GM12878 (cell line): ENCODE data around the gene CATSPER3. TPM values are rescaled to one million over a fixed set of nuclear protein-coding genes. Genes with fewer than 3 reads are reported as not detected.

Source experiments
- ATAC-seq: fragments of 200-7000 bp; cut with Tn5 transposase; 3 replicates; pipeline ENCODE4 v1.9.1; 2020; ENCODE audit warnings: mild to moderate bottlenecking, moderate library complexity
- BruUV-seq: library from RNA; stranded (reverse); fragments of 400-500 nt; replicated peaks from 2 replicates; lab custom pipeline; 2021; lab: Mats Ljungman, UMichigan
- CTCF ChIA-PET: fragments of 300-600 bp; sonication (Branson Sonifier 250); formaldehyde crosslinking; extraction: SDS; loops from one replicate; lab custom pipeline; 2021; ENCODE audit warnings: inconsistent platforms; lab: Yijun Ruan, JAX
- POLR2A ChIA-PET: fragments of 350-600 bp; formaldehyde crosslinking; extraction: SDS; loops from one replicate; lab custom pipeline; 2021; ENCODE audit warnings: inconsistent platforms; lab: Charles Lee
- RAD21 ChIA-PET: fragments of 300-600 bp; sonication (Branson Sonifier 250); formaldehyde crosslinking; loops from one replicate; lab custom pipeline; 2023; ENCODE audit warnings: antibody characterized with exemption; ENCODE audit not compliant: unreplicated experiment; lab: Charles Lee
- SMC1A ChIA-PET: fragments of 300-600 bp; sonication (Branson Sonifier 250); formaldehyde crosslinking; loops from one replicate; lab custom pipeline; 2023; ENCODE audit not compliant: unreplicated experiment, uncharacterized antibody; lab: Charles Lee
- DNase-seq: peaks from one replicate; pipeline ENCODE4 v3.0.0-alpha.2; 2011; ENCODE audit warnings: low read depth, low spot score
- FAIRE-seq: peaks from 3 replicates; lab custom pipeline; 2011; peaks lifted over from hg19 to GRCh38; lab: Jason Lieb, UNC
- H2AFZ ChIP-seq: 2 replicates; pipeline ENCODE4 v1.6.0; 2011; ENCODE audit warnings: low read depth, low read length, control low read depth; ENCODE audit not compliant: control insufficient read depth
- H3K27ac ChIP-seq: 2 replicates; pipeline ENCODE4 v1.5.1; 2011; ENCODE audit warnings: control low read depth; ENCODE audit not compliant: control insufficient read depth, insufficient read depth
- H3K27me3 ChIP-seq, 2 experiments: replicated peaks in 1 of 2; 2 replicates each; pipeline versions ENCODE4 v1.6.0 to v1.6.1; 2011; ENCODE audit warnings: low read length in 1 of 2; ENCODE audit not compliant: control insufficient read depth in 2 of 2, insufficient read depth in 2 of 2
- H3K36me3 ChIP-seq, 2 experiments: 2 replicates each; pipeline ENCODE4 v1.5.1; 2011; ENCODE audit warnings: low read length in 1 of 2; ENCODE audit not compliant: control insufficient read depth in 2 of 2, insufficient read depth in 2 of 2
- H3K4me1 ChIP-seq: 2 replicates; pipeline ENCODE4 v1.6.1; 2011; ENCODE audit warnings: mild to moderate bottlenecking, low read length, moderate library complexity, mixed read lengths; ENCODE audit not compliant: control insufficient read depth, insufficient read depth
- H3K4me2 ChIP-seq: 2 replicates; pipeline ENCODE4 v1.6.0; 2011; ENCODE audit warnings: control low read depth; ENCODE audit not compliant: control insufficient read depth, insufficient read depth
- H3K4me3 ChIP-seq: fragments of 200-600 bp; sonication (generic); 2 replicates; pipeline ENCODE4 v1.5.1; 2016
- H3K79me2 ChIP-seq: 2 replicates; pipeline ENCODE4 v1.6.0; 2011; ENCODE audit warnings: low read length; ENCODE audit not compliant: control insufficient read depth, insufficient read depth
- H3K9ac ChIP-seq: 2 replicates; pipeline ENCODE4 v1.8.0; 2011; ENCODE audit warnings: low read length, control low read depth, mixed read lengths; ENCODE audit not compliant: control insufficient read depth, insufficient read depth
- H3K9me3 ChIP-seq: replicated peaks from 3 replicates; pipeline ENCODE4 v1.5.1; 2011; ENCODE audit warnings: mild to moderate bottlenecking, low read length; ENCODE audit not compliant: control insufficient read depth, insufficient read depth
- H4K20me1 ChIP-seq: 2 replicates; pipeline ENCODE4 v1.6.0; 2011; ENCODE audit not compliant: control insufficient read depth, insufficient read depth
- ASH2L ChIP-seq: fragments of 300-600, 200-600 bp; sonication (generic); IDR thresholded peaks from 2 replicates; pipeline ENCODE4 v1.6.1; 2017; ENCODE audit warnings: low read depth, mild to moderate bottlenecking, borderline replicate concordance
- ATF7 ChIP-seq: fragments of 450-650 bp; IDR thresholded peaks from 2 replicates; pipeline ENCODE4 v1.6.1; 2016; ENCODE audit warnings: low read depth, mild to moderate bottlenecking
- CBFB ChIP-seq: IDR thresholded peaks from 2 replicates; pipeline ENCODE4 v1.6.1; 2016; ENCODE audit warnings: antibody characterized with exemption, low read depth
- CREB1 ChIP-seq: IDR thresholded peaks from 2 replicates; pipeline ENCODE4 v1.6.1; 2012; ENCODE audit warnings: low read depth, mild to moderate bottlenecking, inconsistent platforms
- E4F1 ChIP-seq: fragments of 450-650 bp; IDR thresholded peaks from 2 replicates; pipeline ENCODE4 v1.6.1; 2018; ENCODE audit warnings: borderline replicate concordance, mild to moderate bottlenecking; ENCODE audit not compliant: partially characterized antibody
- IRF5 ChIP-seq: fragments of 450-650 bp; IDR thresholded peaks from 2 replicates; pipeline ENCODE4 v1.6.1; 2017; ENCODE audit warnings: borderline replicate concordance
- LARP7 ChIP-seq: fragments of 450-650 bp; IDR thresholded peaks from 2 replicates; pipeline ENCODE4 v1.6.1; 2017; ENCODE audit warnings: mild to moderate bottlenecking
- RAD51 ChIP-seq: fragments of 450-650 bp; IDR thresholded peaks from 2 replicates; pipeline ENCODE4 v1.6.1; 2016; ENCODE audit warnings: moderate library complexity, mild to moderate bottlenecking, inconsistent platforms
- RELA ChIP-seq: fragments of 450-650 bp; IDR thresholded peaks from 2 replicates; pipeline ENCODE4 v1.8.0; 2014; ENCODE audit warnings: borderline replicate concordance; ENCODE audit not compliant: partially characterized antibody
- RFX5 ChIP-seq: IDR thresholded peaks from 2 replicates; pipeline ENCODE4 v1.6.1; 2011; ENCODE audit warnings: low read depth, low read length, improper control_type of control experiment
- SMAD5 ChIP-seq: IDR thresholded peaks from 2 replicates; pipeline ENCODE4 v1.6.1; 2016; ENCODE audit warnings: antibody characterized with exemption, low read depth
- SUZ12 ChIP-seq: fragments of 200-600 bp; sonication (generic); IDR thresholded peaks from one replicate; pipeline ENCODE4 v1.6.1; 2018; ENCODE audit warnings: antibody characterized with exemption, mild to moderate bottlenecking; ENCODE audit not compliant: unreplicated experiment
- TCF12 ChIP-seq: IDR thresholded peaks from 2 replicates; pipeline ENCODE4 v1.6.1; 2011; ENCODE audit warnings: low read depth, mild to moderate bottlenecking, low read length
- YBX1 ChIP-seq: fragments of 450-650 bp; IDR thresholded peaks from 2 replicates; pipeline ENCODE4 v1.6.1; 2016; ENCODE audit warnings: antibody characterized with exemption
- ZNF384 ChIP-seq: IDR thresholded peaks from 2 replicates; pipeline ENCODE4 v1.6.1; 2012; ENCODE audit warnings: low read depth, mild to moderate bottlenecking, low read length, improper control_type of control experiment, borderline replicate concordance
- WGBS: methylation state at CpG from one replicate; pipeline ENCODE4 v1.1.6; 2016; ENCODE audit warnings: low lambda C conversion rate; ENCODE audit not compliant: insufficient replicate concordance, insufficient coverage; ENCODE audit errors: missing lambda C conversion rate; 5-methylcytosine and 5-hydroxymethylcytosine counted together
- in situ Hi-C: fragments of 300-500 bp; cut with MboI; formaldehyde crosslinking; loops from 9 replicates; pipeline ENCODE4 v1.14.3; 2018; ENCODE audit warnings: mixed read lengths
- intact Hi-C: fragments of 100-400 bp; cut with micrococcal nuclease; formaldehyde crosslinking; loops from one replicate; pipeline ENCODE4 v1.14.2; 2022; ENCODE audit not compliant: unreplicated experiment
- polyA plus RNA-seq, 11 experiments: library from polyadenylated mRNA; depleted of rRNA in 4 of 11; unstranded in 6 of 11; stranded (reverse) in 5 of 11; fragments of >200 nt; fragmentation: Nextera tagmentation in 4 of 11; fragmentation: Illumina TruSeq in 1 of 11; extraction: Ambion mirVana in 4 of 11; extraction: Trizol in 1 of 11; gene quantifications; 1 replicate in 1 of 11; 2 replicates in 10 of 11; pipeline versions ENCODE4 v1.2.1 to v1.2.3, GENCODE V29; 2011 to 2016; ENCODE audit warnings: inconsistent platforms in 2 of 11, missing spikeins in 2 of 11, low read depth in 1 of 11
- total RNA-seq, 4 experiments: library from RNA; depleted of rRNA in 3 of 4; stranded (reverse); fragments of >200 nt in 3 of 4; fragmentation: Illumina TruSeq in 1 of 4; extraction: Trizol in 1 of 4; gene quantifications; 2 replicates each; pipeline versions ENCODE4 v1.2.1 to v1.2.3, GENCODE V29; 2013 to 2021
- TF ChIP-seq, protein P1 (sequence below): IDR thresholded peaks from 2 replicates; pipeline ENCODE4 v1.6.1; 2011; ENCODE audit warnings: low read depth, low read length, improper control_type of control experiment, borderline replicate concordance

The CATSPER3 gene
- total and polyA plus RNA-seq, 10 of the 15 experiments (the other 5 are each of a cell fraction or from before 2014, with no cell fraction given) = 0.06 to 0.38 (median 0.13) TPM; not detected in 4

DNA sequence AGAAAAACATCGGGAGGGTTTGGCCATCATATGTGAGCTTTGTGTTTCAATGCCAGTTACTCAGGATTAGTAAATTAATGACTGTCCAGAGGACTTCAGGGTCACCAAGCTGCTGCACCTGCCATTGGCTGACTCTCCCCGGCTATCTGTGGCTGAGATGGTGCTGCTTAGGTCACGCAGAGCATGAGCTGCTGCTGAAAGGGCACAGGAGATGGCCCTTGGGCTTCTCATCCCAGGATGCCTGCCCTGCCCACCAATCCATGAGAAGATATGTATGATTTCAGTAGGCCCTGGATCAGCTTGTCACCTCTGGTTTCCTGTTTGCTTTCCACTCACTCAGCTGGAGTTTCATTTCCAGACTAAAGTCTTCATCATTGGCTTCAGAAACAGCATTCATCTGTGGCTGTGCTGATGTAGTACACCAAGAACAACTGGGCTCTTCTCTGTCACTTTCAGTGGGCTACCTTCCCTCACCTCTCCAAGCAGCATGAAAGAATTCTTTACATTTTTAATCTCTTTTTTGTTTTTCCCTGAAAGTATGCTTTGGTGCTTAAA lies 2.4 kb upstream of the CATSPER3 start (continued):
- TF ChIP-seq E4F1 = no peak
- TF ChIP-seq RAD51 = no peak
- no peak for TF ChIP-seq ATF7
- TF ChIP-seq, protein P1, sequence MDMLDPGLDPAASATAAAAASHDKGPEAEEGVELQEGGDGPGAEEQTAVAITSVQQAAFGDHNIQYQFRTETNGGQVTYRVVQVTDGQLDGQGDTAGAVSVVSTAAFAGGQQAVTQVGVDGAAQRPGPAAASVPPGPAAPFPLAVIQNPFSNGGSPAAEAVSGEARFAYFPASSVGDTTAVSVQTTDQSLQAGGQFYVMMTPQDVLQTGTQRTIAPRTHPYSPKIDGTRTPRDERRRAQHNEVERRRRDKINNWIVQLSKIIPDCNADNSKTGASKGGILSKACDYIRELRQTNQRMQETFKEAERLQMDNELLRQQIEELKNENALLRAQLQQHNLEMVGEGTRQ = no peak
- TF ChIP-seq, all 136 proteins: peak for 0

DNA sequence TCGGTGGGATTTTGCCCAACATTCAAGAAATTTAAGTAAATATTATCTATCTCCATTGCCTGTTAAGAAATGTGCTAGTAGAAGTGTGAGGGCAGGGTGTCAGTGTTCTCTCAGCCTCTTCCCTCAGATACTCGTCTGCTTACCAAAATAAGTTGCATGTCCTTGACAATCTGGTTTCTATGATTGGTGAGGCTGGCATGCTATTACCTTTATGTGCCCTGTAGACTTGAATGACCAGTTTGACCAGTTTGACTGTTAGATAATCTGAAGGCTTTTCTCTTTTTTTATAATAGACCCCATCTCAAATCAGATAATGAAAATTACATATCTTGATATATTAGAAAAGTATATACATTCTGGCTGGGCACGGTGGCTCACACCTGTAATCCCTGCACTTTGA lies 348 bp downstream of the CATSPER3 start:
- Histone ChIP-seq H3K4me3 (no peak overlapping the region), H3K4me2 (no peak overlapping the region), H3K9ac (no peak overlapping the region), H3K4me1 (no peaks in the 10 kb centered on the region), H3K9me3 (no peaks in the 10 kb centered on the region), H4K20me1 (no peaks in the 10 kb centered on the region), H3K36me3 (no peaks in the 10 kb centered on the region), H3K27ac (no peak overlapping the region), H3K79me2 (no peaks in the 10 kb centered on the region), H2AFZ (no peak overlapping the region), H3K27me3 (no peaks in the 10 kb centered on the region)
- FAIRE-seq = no peak
- no peak for DNase-seq
- RAD21 ChIA-PET = no interaction called here
- BruUV-seq = no TSS peak
- WGBS = 97% methylated on average over 3 of the region's 3 CpGs
- SMC1A ChIA-PET = interaction anchor here (0.7 kb wide), 1 partner anchor 62 kb away, joined by 3 read pairs; no protein-coding TSS in a partner anchor
- intact Hi-C loops = no loop called here
- CTCF ChIA-PET = no interaction called here
- POLR2A ChIA-PET = no interaction called here
- in situ Hi-C loops = no loop called here
- ATAC-seq = no peak
- TF ChIP-seq CREB1 (no peak), SUZ12 (no peak), SMAD5 (no peak), YBX1 (no peak), TCF12 (no peak), IRF5 (no peak), LARP7 (no peak), RELA (no peak), RFX5 (no peak), CBFB (no peak), ASH2L (no peak), ZNF384 (no peak)
